ENCODE measurements around the gene APLNR.

APLNR gene

DNA sequence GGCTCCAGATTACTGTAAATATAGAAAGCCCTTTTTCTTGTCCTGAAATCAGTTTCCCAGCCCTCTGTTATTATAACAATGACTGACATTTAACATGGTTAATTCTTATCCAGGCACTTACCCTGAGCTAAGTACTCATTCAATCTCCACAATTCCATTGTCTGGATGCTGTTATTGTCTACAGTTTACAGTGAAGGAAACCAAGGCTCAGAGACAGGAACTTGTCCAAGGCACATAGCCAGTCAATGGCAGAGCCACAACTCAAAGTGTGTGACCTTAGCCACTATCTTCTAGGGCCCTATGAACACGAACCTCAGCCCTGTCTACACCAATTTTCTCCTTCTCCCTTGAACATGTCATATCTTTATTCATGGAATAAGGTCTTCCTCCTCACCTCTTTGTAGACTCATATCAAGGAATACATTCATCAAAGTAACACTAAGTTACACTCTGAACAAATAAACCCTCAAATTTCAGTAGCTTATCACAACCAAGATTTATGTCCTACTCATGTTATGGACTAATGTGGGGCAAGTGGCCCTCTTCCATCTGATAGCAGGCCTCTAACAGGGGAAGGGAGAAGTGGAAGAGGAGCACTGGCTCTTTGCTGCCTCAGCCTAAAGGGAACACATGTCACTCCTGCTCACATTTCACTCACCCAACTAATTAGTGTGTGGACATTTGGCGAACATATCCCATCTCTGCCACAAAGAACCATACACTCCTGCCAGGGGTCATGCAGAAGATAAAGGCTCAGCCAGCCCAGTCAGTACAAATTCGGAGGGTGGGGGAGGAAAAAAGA lies 39.3 kb upstream of the APLNR start:
- Histone ChIP-seq H3K4me2 (ENCODE audit: low read length) (no peak overlapping the region), H3K9ac (ENCODE audit: low read length) (no peak overlapping the region), H3K36me3 (replicated peaks; ENCODE audit: low read depth, low read length) (no peaks in the 10 kb centered on the region), H3K9me3 (ENCODE audit: insufficient read depth, low read length) (no peaks in the 10 kb centered on the region), H3K4me3 (ENCODE audit: low read length) (no peak overlapping the region), H4K20me1 (ENCODE audit: insufficient read depth, low read length) (no peaks in the 10 kb centered on the region), H3K27me3 (ENCODE audit: low read depth, low read length) (peaks cover 21% of the 10 kb centered on the region; the same call in 1 of the 2 replicates), H3K79me2 (ENCODE audit: low read length) (no peaks in the 10 kb centered on the region), H2AFZ (ENCODE audit: low read depth, low read length) (no peak overlapping the region), H3K4me1 (ENCODE audit: low read length) (peaks cover 4% of the 10 kb centered on the region; the same call in 1 of the 2 replicates), H3K27ac (ENCODE audit: low read length) (no peak overlapping the region)
- TF ChIP-seq, protein P1, sequence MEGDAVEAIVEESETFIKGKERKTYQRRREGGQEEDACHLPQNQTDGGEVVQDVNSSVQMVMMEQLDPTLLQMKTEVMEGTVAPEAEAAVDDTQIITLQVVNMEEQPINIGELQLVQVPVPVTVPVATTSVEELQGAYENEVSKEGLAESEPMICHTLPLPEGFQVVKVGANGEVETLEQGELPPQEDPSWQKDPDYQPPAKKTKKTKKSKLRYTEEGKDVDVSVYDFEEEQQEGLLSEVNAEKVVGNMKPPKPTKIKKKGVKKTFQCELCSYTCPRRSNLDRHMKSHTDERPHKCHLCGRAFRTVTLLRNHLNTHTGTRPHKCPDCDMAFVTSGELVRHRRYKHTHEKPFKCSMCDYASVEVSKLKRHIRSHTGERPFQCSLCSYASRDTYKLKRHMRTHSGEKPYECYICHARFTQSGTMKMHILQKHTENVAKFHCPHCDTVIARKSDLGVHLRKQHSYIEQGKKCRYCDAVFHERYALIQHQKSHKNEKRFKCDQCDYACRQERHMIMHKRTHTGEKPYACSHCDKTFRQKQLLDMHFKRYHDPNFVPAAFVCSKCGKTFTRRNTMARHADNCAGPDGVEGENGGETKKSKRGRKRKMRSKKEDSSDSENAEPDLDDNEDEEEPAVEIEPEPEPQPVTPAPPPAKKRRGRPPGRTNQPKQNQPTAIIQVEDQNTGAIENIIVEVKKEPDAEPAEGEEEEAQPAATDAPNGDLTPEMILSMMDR (IDR thresholded peaks at IDR 0.05; ENCODE audit: low read depth, low read length) = no peak
- TF ChIP-seq EZH2phosphoT487 (IDR thresholded peaks at IDR 0.05; ENCODE audit: low read depth) = no peak

DNA sequence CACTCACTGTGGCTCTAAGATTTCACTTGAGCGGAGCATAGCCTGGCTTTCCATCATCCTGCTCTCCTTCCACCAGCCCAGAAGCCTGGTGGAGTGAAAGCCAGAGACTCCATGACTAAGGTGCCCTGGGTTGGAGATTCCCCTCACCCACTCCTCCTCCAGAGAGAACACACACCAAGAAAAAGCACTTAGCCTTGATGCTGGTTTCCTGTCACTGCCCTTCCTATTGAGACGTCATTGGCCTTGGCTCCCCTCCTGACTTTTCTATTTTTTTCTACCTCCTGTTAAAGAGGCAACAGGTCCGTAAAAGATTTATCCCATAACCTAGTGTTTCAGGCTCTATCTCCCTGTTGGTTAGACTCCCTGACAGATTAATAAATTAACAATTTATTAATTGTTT lies 38.5 kb upstream of the APLNR start:
- no peaks in the 10 kb centered on the region for H3K79me2 ChIP-seq (ENCODE audit: low read length)
- no peaks in the 10 kb centered on the region for H4K20me1 ChIP-seq (ENCODE audit: insufficient read depth, low read length)
- H3K9me3 ChIP-seq (ENCODE audit: insufficient read depth, low read length) = no peaks in the 10 kb centered on the region
- no peak overlapping the region for H3K4me2 ChIP-seq (ENCODE audit: low read length)
- H3K9ac ChIP-seq (ENCODE audit: low read length) = no peak overlapping the region
- no peak overlapping the region for H2AFZ ChIP-seq (ENCODE audit: low read depth, low read length)
- TF ChIP-seq, protein P1 (IDR thresholded peaks at IDR 0.05; ENCODE audit: low read depth, low read length) = no peak
- no peak for TF ChIP-seq EZH2phosphoT487 (IDR thresholded peaks at IDR 0.05; ENCODE audit: low read depth)
- H3K27ac ChIP-seq (ENCODE audit: low read length) = no peak overlapping the region
- peaks cover 4% of the 10 kb centered on the region; the same call in 1 of the 2 replicates for H3K4me1 ChIP-seq (ENCODE audit: low read length)
- peaks cover 21% of the 10 kb centered on the region; the same call in 1 of the 2 replicates for H3K27me3 ChIP-seq (ENCODE audit: low read depth, low read length)
- H3K36me3 ChIP-seq (replicated peaks; ENCODE audit: low read depth, low read length) = no peaks in the 10 kb centered on the region
- no peak overlapping the region for H3K4me3 ChIP-seq (ENCODE audit: low read length)

DNA sequence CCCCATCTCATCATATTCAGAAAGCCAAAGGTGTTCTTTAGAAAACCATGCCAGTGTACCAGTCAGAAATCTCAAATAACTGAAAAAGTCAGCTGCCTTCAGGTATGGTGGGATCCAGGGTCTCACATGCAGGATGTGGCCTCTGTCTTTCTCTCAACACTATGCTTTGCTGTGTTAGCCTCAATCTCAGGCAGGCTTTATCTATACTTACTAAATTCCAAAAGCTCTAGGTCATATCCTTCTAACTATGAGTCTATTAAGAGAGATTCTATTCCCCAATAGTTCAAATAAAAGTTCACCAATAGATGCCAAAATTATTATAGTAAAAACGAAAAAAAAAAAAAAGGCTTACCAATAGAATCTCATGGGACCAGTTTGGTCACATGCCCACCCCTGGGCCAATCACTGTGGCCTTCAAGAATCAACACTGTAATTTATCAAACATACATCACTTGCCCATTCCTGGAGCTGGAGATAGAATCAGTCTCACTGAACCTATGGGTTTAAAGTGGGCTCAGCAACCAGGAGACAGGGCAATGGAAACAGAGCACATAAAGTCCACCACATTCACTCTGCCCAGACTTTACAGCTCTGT lies 38.0 kb upstream of the APLNR start:
- no peaks in the 10 kb centered on the region for H3K36me3 ChIP-seq (replicated peaks; ENCODE audit: low read depth, low read length)
- no peaks in the 10 kb centered on the region for H4K20me1 ChIP-seq (ENCODE audit: insufficient read depth, low read length)
- no peak overlapping the region for H2AFZ ChIP-seq (ENCODE audit: low read depth, low read length)
- H3K9me3 ChIP-seq (ENCODE audit: insufficient read depth, low read length) = no peaks in the 10 kb centered on the region
- no peak overlapping the region for H3K4me3 ChIP-seq (ENCODE audit: low read length)
- H3K27ac ChIP-seq (ENCODE audit: low read length) = no peak overlapping the region
- H3K79me2 ChIP-seq (ENCODE audit: low read length) = no peaks in the 10 kb centered on the region
- peaks cover 26% of the 10 kb centered on the region for H3K27me3 ChIP-seq (ENCODE audit: low read depth, low read length)
- H3K4me2 ChIP-seq (ENCODE audit: low read length) = no peak overlapping the region
- peaks cover 4% of the 10 kb centered on the region; the same call in 1 of the 2 replicates for H3K4me1 ChIP-seq (ENCODE audit: low read length)
- no peak overlapping the region for H3K9ac ChIP-seq (ENCODE audit: low read length)
- TF ChIP-seq, protein P1 (IDR thresholded peaks at IDR 0.05; ENCODE audit: low read depth, low read length) = no peak
- TF ChIP-seq EZH2phosphoT487 (IDR thresholded peaks at IDR 0.05; ENCODE audit: low read depth) = no peak

DNA sequence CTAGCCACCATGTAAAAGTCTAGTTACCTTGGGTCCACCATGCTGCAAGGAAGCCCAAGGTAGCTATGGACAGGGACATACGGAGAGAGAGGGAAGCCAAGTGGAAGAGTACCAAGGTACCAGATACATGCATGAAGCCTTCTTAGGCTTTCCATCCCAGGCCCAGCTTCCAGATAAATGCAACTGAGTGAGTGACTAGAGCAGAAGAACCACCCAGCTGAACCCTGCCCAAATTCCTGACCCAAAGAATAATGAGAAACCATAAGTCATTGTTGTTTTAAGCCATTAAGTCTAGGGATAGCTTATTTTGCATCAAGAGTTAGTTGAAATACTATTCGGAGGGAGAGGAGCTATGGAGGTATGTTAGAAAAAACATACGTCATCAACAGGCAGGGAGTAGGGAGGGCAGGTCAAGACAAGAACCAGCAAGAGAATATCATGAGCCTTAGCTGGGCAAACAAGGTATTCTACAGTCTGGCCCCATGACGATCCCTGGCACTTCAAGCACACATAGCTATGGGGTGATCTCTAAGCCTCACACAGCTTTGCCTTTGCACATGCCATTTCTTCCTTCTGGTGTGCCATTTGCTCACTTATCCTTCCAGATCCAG lies 36.5 kb upstream of the APLNR start:
- no peaks in the 10 kb centered on the region for H3K79me2 ChIP-seq (ENCODE audit: low read length)
- TF ChIP-seq, protein P1 (IDR thresholded peaks at IDR 0.05; ENCODE audit: low read depth, low read length) = no peak
- no peak for TF ChIP-seq EZH2phosphoT487 (IDR thresholded peaks at IDR 0.05; ENCODE audit: low read depth)

More for the DNA sequence above, 36.5 kb upstream of the APLNR start:
- Histone ChIP-seq H2AFZ (ENCODE audit: low read depth, low read length) (no peak overlapping the region), H3K4me2 (ENCODE audit: low read length) (no peak overlapping the region), H3K4me1 (ENCODE audit: low read length) (peaks cover 4% of the 10 kb centered on the region; the same call in 1 of the 2 replicates), H3K36me3 (replicated peaks; ENCODE audit: low read depth, low read length) (no peaks in the 10 kb centered on the region), H4K20me1 (ENCODE audit: insufficient read depth, low read length) (no peaks in the 10 kb centered on the region), H3K9ac (ENCODE audit: low read length) (no peak overlapping the region), H3K9me3 (ENCODE audit: insufficient read depth, low read length) (no peaks in the 10 kb centered on the region), H3K27ac (ENCODE audit: low read length) (no peak overlapping the region), H3K4me3 (ENCODE audit: low read length) (no peak overlapping the region), H3K27me3 (ENCODE audit: low read depth, low read length) (peaks cover 29% of the 10 kb centered on the region)

Measured in OCI-LY3 (cell line).